NCI-H1092 treated with DMSO at 0.1 percent for 48 hours (cell line): Measurements from ENCODE around the gene SPAG9.
"Not testable (repeated sequence)": the region's sequence is repeated elsewhere in the genome, so short reads cannot be mapped to it uniquely, and the experiment has no call there.

Experiments
- DNase-seq: peaks from one replicate; lab custom pipeline; 2025; lab: John Stamatoyannopoulos, UW

SPAG9 gene

GRCh38 chr17:51085150-51085805 lies 35.4 kb downstream of the SPAG9 start:
- no peak for DNase-seq

DNA sequence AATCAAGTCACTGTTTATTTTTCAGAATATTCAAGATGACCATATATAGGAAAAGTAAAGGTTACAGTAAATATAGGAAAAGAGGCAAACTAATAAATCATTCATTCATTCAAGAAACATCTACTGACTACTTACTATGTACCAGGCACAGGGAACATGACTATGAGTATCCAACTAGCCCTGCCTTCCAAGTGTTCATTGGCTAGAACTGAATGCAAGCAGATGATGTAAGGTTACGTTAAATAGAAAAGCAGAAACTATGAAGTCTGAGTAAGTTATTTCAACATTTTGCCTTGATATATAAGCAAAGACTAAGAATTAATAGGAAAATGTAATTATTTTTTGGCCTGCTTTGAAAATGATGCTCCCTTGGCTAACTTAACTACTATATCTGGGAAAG lies 36.7 kb downstream of the SPAG9 start:
- no peak for DNase-seq

DNA sequence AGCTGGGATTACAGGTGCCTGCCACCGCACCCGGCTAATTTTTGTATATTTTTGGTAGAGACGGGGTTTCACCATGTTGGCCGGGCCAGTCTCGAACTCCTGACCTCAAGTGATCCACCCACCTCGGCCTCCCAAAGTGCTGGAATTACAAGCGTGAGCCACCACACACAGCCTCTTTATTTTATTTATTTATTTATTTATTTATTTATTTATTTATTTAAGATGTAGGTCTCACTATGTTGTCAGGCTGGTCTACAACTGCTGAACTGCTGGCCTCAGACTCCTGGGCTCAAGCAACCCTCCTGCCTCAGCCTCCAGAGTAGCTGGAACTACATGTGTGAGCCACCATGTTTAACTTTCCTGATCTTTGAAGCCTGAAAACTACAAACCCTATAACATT lies 37.3 kb downstream of the SPAG9 start:
- not testable (repeated sequence) for DNase-seq

DNA sequence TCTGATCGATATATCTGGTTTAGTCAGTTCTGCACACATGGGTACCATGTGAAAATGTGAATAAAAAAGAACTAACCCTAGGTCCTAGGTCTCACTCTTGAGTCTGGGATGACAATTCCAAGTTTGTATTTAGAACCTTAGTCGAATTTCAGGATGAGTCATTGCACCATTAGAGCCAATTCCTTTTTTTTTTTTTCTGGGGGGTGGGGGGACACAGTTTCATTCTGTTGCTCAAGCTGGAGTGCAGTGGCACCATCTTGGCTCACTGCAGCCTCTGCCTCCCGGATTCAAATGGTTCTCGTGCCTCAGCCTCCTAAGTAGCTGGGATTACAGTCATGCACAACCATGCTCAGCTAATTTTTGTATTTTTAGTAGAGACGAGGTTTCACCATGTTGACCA lies 41.6 kb downstream of the SPAG9 start:
- no peak for DNase-seq

- DNase-seq, result no peak
These were observed 42.6 kb downstream of the SPAG9 start for GRCh38 chr17:51078009-51078592.

DNA sequence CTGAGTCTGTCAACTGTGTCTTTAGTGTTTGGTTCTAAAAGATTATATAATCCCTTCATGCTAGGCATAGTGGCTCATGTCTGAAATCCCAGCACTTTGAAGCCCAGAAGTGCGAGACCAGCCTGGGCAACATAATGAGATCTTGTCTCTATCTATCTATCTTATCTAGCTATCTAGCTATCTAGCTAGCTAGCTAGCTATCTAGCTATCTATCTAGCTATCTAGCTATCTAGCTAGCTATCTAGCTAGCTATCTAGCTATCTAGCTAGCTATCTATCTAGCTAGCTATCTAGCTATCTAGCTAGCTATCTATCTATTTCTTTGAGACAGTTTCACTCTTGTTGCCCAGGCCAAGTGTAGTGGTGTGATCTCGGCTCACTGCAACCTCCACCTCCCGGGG lies 43.8 kb downstream of the SPAG9 start:
- no peak for DNase-seq

DNA sequence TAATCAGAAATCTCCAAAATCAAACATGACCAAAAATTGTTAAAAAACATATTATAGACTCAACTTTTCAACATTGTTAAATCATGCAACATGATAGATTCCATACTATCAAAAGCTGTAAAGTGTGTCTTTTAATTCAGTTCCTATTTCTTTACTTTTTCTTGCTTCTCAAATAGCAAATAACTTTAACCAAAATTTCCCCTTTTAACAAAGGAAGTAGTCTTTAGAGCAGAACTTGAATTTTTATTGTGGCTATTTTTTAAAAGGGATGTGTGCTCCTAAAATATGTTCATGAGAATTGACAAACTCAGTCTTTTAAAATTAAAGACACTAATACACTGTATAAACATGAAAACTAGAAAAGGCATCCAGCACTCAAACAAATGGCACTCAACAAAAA lies 49.1 kb downstream of the SPAG9 start:
- DNase-seq, result no peak

DNA sequence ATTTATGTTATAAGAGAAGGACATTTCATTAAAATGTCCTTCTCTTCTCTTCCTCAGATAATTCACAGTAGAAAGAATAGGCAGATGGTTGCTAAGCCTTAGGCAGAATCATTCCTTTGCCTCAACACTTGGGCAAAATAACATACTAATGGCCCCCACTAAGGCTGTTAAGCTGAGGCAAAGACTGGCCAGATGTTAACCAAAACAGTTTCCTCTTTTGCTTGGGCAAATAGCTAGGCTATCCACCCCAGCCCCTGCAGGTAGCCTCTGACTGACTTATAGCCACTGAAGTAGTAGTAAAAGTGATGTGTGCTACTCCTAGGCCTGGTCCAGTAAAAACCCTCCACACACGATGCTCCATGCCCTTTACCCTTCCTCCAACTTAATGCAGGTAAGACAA lies 55.2 kb downstream of the SPAG9 start:
- no peak for DNase-seq

- no peak for DNase-seq
These were observed 56.5 kb downstream of the SPAG9 start for GRCh38 chr17:51064061-51064735.

DNA sequence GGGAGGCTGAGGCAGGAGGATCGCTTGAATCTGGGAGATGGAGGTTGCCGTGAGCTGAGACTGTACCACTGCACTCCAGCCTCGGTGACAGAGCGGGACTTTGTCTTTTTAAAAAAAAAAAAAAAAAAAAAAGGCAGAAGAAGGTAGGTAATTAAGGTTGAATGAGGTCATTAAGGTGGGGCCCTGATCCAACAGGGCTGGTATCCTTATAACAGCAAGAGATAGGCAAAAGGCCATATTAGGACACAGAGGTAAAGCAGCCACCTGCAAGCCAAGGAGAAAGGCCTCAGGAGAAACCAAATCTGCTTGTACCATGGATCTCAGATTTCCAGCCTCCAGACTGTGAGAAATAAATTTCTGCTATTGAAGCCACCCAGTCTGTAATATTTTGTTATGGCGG lies 60.3 kb downstream of the SPAG9 start:
- no peak for DNase-seq

DNA sequence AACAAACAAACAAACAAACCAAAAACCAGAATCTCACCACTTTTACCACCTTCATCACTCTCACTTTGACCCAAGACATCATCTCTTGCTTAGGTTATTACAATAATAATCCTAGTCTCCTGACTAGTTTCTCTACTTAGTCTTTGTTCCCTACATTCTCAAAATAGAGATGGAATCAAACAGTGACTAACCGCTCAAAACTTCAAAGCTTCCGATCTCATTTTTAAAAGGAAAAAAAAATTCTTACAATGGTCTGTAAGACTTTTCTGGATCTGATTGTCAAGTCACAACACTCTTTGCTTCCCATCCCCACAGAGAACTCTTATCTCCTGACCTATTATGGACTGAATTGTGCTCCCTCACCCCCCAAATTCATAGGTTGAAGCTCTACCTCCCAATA lies 60.9 kb downstream of the SPAG9 start:
- DNase-seq, result no peak

DNA sequence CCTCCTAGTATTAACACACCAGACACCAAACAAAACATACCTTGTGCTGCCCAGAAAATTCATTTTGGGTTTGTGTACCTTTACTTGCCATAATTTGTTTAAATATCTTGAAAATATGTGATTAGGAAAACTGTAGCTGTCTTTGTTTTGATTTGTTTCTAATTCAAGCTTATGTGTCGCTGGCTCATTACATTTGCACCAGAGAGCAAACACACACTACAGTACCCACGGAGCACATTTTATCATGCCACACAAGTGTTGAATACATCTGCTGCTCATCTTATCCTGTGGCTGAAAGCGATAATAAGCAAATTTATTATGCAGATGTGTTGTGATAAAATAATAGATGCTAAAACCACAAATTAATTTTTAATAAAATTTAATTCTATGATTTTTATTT lies 63.1 kb downstream of the SPAG9 start:
- no peak for DNase-seq

DNA sequence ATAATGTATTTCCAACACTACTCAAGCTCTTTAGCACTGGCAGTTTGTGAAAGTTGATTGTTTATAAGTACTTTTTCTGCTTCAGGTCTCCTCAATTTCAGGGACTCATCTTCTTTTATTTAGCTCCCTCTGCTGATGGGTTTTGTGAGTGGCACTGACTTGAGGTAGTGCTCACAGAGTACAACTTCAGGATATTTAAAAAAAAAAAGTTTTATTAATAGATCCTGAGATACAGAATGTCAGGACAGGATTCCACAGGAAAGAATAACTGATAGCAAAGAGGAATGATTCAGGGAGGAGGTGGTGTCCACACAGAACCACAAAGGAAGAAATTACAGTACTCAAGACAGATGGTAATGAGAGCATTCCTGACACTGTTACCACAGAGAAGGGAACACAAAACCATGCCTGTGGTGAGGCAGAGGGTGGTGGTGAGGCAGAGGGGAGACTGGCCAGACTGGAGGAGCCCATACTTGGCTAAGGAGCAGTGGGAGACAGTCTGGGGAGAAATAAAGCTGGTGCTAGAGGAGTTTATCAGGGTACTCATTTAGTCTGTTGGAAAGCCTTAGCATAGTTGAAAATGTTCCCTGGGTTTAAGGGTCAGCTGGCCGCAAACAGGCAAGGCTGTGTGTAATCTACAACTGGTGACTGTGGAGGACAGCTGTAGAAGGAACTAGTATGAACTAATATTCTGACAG lies 63.7 kb downstream of the SPAG9 start:
- DNase-seq, result peak; percentile 41

DNA sequence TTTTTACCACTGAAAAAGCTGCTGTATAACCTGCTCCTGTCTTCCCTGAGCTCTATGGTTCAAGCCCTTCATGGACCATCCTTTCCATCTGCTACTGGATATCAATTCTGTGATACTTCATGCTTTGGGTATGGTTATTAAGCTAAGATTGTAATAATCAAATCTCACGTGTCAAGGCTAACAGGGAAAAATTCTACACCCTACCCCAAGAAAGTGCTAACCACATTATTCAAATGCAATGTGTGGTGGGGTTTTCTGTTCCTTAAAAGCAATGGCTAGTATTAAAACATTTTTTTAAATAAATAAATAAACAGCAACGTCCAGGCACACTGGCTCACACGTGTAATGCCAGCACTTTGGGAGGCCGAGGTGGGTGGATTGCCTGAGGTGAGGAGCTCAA lies 65.9 kb downstream of the SPAG9 start:
- no peak for DNase-seq

DNA sequence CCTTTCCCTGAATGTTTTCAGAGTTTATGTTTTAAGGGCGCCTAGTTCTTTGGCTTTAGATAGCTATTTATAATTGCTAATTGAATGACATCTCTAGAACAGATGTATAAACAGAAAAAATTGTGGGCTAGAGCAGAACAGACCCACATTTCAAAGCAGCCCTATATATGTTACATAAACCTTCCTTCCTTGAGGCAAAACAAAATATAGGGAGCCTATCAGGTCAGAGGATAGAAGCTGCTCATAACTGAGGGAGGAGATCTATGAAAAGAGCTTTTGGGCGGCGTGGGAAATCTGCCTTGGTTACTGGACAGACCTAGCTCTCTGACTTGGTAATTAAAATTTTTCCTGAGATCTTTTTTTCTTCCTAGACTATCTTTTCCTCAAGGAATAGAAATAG lies 68.4 kb downstream of the SPAG9 start:
- no peak for DNase-seq

DNA sequence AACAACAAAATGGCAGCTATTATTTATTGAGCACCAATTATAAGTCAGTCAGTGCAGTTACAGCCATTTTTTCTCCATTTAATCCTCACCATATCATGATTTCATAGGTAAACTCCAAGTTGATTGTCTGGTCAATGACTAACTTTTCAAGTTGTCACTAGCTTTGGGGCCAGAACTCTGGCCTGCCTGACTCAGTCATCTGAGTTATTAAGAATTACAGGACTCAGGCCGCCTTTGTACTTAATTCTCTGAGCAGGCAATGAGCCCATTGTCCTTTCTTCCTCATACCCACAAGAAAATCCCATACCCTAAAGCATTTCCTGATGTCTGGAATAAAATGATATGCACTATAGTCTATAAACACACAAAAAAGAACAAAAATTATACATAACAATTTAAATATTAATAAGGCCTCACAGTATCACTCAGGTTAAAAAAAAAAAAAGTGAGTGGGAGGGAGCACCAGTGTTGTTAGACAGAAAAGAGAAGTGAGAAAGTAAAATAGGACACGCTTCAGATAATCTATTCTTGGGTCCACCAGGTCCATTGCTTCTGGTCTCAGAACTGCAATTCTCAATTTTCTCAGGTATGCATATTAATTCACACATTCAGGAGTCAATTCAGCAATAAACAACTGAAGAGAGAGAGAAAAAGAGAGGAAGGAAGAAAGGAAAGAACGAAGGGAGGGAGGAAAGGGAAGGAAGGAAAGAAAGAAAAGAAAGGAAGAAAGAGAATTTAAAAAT lies 70.2 kb downstream of the SPAG9 start:
- no peak for DNase-seq

DNA sequence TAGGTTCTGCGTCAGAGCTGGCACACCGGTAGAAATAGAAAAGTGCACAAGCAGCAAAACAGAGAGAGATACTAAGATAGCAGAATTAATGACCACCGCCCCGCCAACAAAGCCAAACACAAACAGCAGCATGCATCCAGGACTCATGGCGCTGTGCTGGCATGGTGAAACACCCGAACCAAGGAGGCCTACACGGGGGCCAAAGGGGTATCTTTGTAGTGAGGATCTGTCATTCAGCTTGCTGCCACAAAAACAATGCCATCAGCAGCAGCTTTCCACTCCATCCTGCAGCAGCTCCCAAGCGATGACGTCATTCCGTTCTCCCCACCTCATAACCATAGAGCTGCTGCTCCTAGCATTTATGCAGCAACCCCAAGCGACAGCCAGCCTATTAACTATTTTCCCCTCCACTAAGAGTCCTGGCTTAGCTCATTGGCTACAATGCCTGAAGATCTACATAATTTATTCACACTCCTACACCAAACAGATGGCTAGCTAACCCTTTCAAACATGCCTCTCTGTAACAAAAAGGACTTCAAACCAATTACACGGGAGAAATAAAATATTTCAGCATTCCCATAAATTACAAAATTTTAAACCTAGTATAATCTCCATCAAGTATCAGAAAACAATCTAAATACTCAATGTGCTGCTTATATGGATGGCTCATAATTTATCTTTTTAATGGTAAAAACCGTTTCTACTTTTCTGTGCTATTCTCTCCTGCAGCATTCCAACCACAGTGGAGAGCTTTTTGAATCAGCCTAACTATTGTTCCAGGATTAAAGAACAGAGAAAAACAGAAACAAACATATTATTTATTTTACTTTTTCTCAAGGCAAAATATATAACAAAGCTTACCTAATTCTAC lies 73.9 kb downstream of the SPAG9 start:
- peak; percentile 82 for DNase-seq

DNA sequence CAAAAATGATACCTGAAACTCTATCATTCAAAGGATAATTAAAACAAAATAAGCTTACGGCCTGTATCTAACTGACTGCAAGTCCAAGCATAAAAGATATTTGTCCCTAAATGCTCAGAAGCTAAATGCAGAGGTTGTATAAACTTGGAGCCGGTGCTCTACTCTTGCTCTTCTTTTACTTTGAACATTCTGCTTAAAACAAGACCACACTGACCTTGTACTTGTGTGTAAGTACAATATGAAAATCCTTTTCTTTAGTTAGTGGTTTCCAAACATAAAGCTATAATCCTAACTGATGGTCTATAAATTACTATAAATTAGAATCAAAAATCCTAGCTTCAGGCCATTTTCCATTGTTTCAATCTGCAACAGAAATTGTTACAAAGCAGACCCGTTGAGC lies 74.6 kb downstream of the SPAG9 start:
- DNase-seq, result peak; percentile 30

DNA sequence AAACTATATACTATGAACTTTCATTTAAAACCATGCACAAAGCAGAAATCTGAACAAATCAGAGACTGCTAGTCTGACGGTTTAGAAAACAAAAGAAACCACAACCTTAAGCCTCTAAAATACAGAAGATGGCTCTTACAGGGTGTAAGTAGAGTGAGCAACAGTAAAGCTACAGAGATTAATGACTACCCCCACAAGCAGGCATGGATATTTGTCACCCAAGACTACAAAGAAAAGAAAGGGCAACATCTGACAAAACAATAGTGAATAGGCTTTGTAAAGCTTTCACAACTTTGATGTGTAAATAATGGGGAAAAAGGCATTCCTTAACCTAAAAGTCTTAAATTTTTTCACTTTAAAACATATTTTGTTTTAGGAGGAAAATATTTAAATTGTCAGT lies 75.0 kb downstream of the SPAG9 start:
- no peak for DNase-seq

DNA sequence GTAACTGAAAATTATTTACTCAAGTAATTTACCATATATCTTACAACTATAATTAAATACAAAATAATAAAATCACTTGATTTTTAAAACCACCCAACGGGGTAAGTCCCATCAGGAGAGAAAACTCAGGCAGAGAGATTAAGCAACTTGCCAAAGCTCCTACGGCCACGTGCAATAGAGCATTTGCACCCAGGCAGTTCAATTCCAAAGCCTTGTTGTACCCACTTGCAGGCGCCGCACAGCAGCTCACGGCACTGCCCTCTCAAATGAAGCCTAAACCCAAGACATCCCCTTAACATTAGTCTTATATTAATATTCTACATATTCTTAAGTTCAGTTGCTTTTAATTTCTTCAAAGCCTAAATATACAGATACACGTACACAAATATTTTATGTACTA lies 75.7 kb downstream of the SPAG9 start:
- no peak for DNase-seq

- DNase-seq, result no peak
These were observed 84.6 kb downstream of the SPAG9 start for GRCh38 chr17:51036084-51036483.
